H9 (cell line): ENCODE measurements around the gene PIP4K2B. TPM values are rescaled to one million over a fixed set of nuclear protein-coding genes. Genes with fewer than 3 reads are reported as not detected.

ENCODE experiments used
- DNase-seq: peaks from one replicate; pipeline ENCODE4 v3.0.0-alpha.2; 2017
- H2AFZ ChIP-seq: one replicate; pipeline ENCODE4 v1.6.1; 2013; ENCODE audit warnings: mild to moderate bottlenecking, low read length, control low read depth, moderate library complexity
- H2AK5ac ChIP-seq: 2 replicates; pipeline ENCODE4 v1.6.1; 2013; ENCODE audit warnings: low read length, control low read depth, mixed read lengths; ENCODE audit not compliant: insufficient read length
- H2BK120ac ChIP-seq: one replicate; pipeline ENCODE4 v1.6.1; 2013; ENCODE audit warnings: low read depth, mild to moderate bottlenecking, low read length, control low read depth, inconsistent platforms; ENCODE audit not compliant: poor library complexity, severe bottlenecking
- H2BK12ac ChIP-seq: 2 replicates; pipeline ENCODE4 v1.6.1; 2013; ENCODE audit warnings: low read length, control low read depth, mixed read lengths, low read depth; ENCODE audit not compliant: insufficient read length
- H2BK15ac ChIP-seq: 2 replicates; pipeline ENCODE4 v1.6.1; 2013; ENCODE audit warnings: low read depth, low read length, control low read depth
- H2BK20ac ChIP-seq: one replicate; pipeline ENCODE4 v1.6.1; 2013; ENCODE audit warnings: low read depth, mild to moderate bottlenecking, low read length, control low read depth, inconsistent platforms; ENCODE audit not compliant: poor library complexity, severe bottlenecking
- H2BK5ac ChIP-seq: 2 replicates; pipeline ENCODE4 v1.6.1; 2013; ENCODE audit warnings: low read length, control low read depth, mixed read lengths; ENCODE audit not compliant: insufficient read length
- H3K14ac ChIP-seq: 2 replicates; pipeline ENCODE4 v1.6.1; 2013; ENCODE audit warnings: low read length, control low read depth; ENCODE audit not compliant: insufficient read depth
- H3K18ac ChIP-seq: 2 replicates; pipeline ENCODE4 v1.6.1; 2013; ENCODE audit warnings: low read depth, mild to moderate bottlenecking, mixed read lengths, low read length, control low read depth; ENCODE audit not compliant: insufficient read length
- H3K23ac ChIP-seq: 2 replicates; pipeline ENCODE4 v1.6.1; 2013; ENCODE audit warnings: low read length, control low read depth, mixed read lengths, low read depth; ENCODE audit not compliant: insufficient read length
- H3K23me2 ChIP-seq: 2 replicates; pipeline ENCODE4 v1.6.1; 2013; ENCODE audit warnings: low read depth, mild to moderate bottlenecking, mixed read lengths, low read length, control low read depth; ENCODE audit not compliant: insufficient read length, poor library complexity, severe bottlenecking
- H3K27ac ChIP-seq: 2 replicates; pipeline ENCODE4 v1.5.1; 2013; ENCODE audit warnings: low read length, control low read depth, mixed read lengths, low read depth; ENCODE audit not compliant: insufficient read length
- H3K27me3 ChIP-seq: 2 replicates; pipeline ENCODE4 v1.6.1; 2013; ENCODE audit warnings: low read length, control low read depth, inconsistent platforms; ENCODE audit not compliant: insufficient read depth
- H3K4ac ChIP-seq: 2 replicates; pipeline ENCODE4 v1.6.1; 2013; ENCODE audit warnings: low read depth, mild to moderate bottlenecking, control low read depth, inconsistent platforms, low read length, moderate library complexity
- H3K4me1 ChIP-seq: 2 replicates; pipeline ENCODE4 v1.6.1; 2013; ENCODE audit warnings: low read length, control low read depth, inconsistent platforms; ENCODE audit not compliant: insufficient read depth
- H3K4me2 ChIP-seq: 2 replicates; pipeline ENCODE4 v1.6.1; 2013; ENCODE audit warnings: low read length, control low read depth, mixed read lengths; ENCODE audit not compliant: insufficient read length, insufficient read depth
- H3K56ac ChIP-seq: 2 replicates; pipeline ENCODE4 v1.6.1; 2013; ENCODE audit warnings: low read depth, mild to moderate bottlenecking, mixed read lengths, low read length, control low read depth; ENCODE audit not compliant: insufficient read length
- H3K79me1 ChIP-seq: 2 replicates; pipeline ENCODE4 v1.6.1; 2013; ENCODE audit warnings: low read depth, mild to moderate bottlenecking, moderate library complexity, low read length, control low read depth, inconsistent platforms; ENCODE audit not compliant: insufficient read depth, poor library complexity, severe bottlenecking
- H3K79me2 ChIP-seq: 2 replicates; pipeline ENCODE4 v1.6.1; 2013; ENCODE audit warnings: low read length, control low read depth, inconsistent platforms; ENCODE audit not compliant: insufficient read depth
- H3K9ac ChIP-seq: 2 replicates; pipeline ENCODE4 v1.6.1; 2013; ENCODE audit warnings: low read length, control low read depth, mixed read lengths; ENCODE audit not compliant: insufficient read length; ENCODE audit errors: extremely low read depth
- H3K9me3 ChIP-seq: one replicate; pipeline ENCODE4 v1.6.1; 2013; ENCODE audit warnings: low read depth, low read length, inconsistent platforms; ENCODE audit not compliant: control insufficient read depth
- H3T11ph ChIP-seq: one replicate; pipeline ENCODE4 v1.6.1; 2013; ENCODE audit warnings: mild to moderate bottlenecking, low read length, control low read depth, inconsistent platforms
- H4K20me1 ChIP-seq: one replicate; pipeline ENCODE4 v1.6.1; 2013; ENCODE audit not compliant: control insufficient read depth, insufficient read length, insufficient read depth
- H4K5ac ChIP-seq: 2 replicates; pipeline ENCODE4 v1.6.1; 2013; ENCODE audit warnings: low read depth, mild to moderate bottlenecking, mixed read lengths, low read length, control low read depth; ENCODE audit not compliant: insufficient read length
- H4K8ac ChIP-seq: replicated peaks from 2 replicates; pipeline ENCODE4 v1.6.1; 2013; ENCODE audit warnings: low read length, control low read depth, mixed read lengths, low read depth; ENCODE audit not compliant: insufficient read length
- H4K91ac ChIP-seq: 2 replicates; pipeline ENCODE4 v1.6.1; 2013; ENCODE audit warnings: low read depth, mild to moderate bottlenecking, moderate library complexity, mixed read lengths, low read length, control low read depth; ENCODE audit not compliant: insufficient read length
- H3K27ac Mint-ChIP-seq, 3 experiments: 2 replicates in 2 of 3; 3 replicates in 1 of 3; pipeline ENCODE4 v1.8.0; 2020 to 2021; ENCODE audit warnings: mixed read lengths in 3 of 3, mild to moderate bottlenecking in 1 of 3, moderate library complexity in 1 of 3
- H3K27me3 Mint-ChIP-seq: 2 replicates; pipeline ENCODE4 v1.8.0; 2021; ENCODE audit warnings: low read depth, mild to moderate bottlenecking, moderate library complexity, mixed read lengths
- H3K36me3 Mint-ChIP-seq, 3 experiments: 2 replicates in 2 of 3; 3 replicates in 1 of 3; pipeline ENCODE4 v1.8.0; 2020 to 2021; ENCODE audit warnings: low read depth in 3 of 3, mixed read lengths in 3 of 3; ENCODE audit not compliant: insufficient read depth in 1 of 3
- H3K4me1 Mint-ChIP-seq, 2 experiments: 2 replicates each; pipeline ENCODE4 v1.8.0; 2020; ENCODE audit warnings: mixed read lengths in 2 of 2
- H3K4me3 Mint-ChIP-seq, 2 experiments: 2 replicates in 1 of 2; 3 replicates in 1 of 2; pipeline ENCODE4 v1.8.0; 2020 to 2021; ENCODE audit warnings: mild to moderate bottlenecking in 2 of 2, mixed read lengths in 2 of 2, moderate library complexity in 1 of 2
- H3K9me3 Mint-ChIP-seq, 2 experiments: 2 replicates in 1 of 2; 3 replicates in 1 of 2; pipeline ENCODE4 v1.8.0; 2020; ENCODE audit warnings: mild to moderate bottlenecking in 2 of 2, mixed read lengths in 2 of 2, moderate library complexity in 1 of 2
- CTCF ChIP-seq: fragments of 200-600 bp; sonication (generic); conservative IDR thresholded peaks from 3 replicates; pipeline ENCODE4 v1.8.0; 2021; ENCODE audit warnings: antibody characterized with exemption, mild to moderate bottlenecking
- WGBS: extraction: QIAGEN DNeasy Blood & Tissue Kit; methylation state at CpG from one replicate; pipeline ENCODE4 v1.1.7; 2013; ENCODE audit warnings: missing lambda C conversion rate, low lambda C conversion rate, mixed read lengths; ENCODE audit not compliant: insufficient read length; ENCODE audit errors: extremely low coverage; 5-methylcytosine and 5-hydroxymethylcytosine counted together
- total RNA-seq: library from RNA; stranded (reverse); gene quantifications from 2 replicates; pipeline ENCODE4 v1.2.1, GENCODE V29; 2021

Gene PIP4K2B
- total RNA-seq, 1 experiment from 2014 or later, result 61.9 TPM

DNA sequence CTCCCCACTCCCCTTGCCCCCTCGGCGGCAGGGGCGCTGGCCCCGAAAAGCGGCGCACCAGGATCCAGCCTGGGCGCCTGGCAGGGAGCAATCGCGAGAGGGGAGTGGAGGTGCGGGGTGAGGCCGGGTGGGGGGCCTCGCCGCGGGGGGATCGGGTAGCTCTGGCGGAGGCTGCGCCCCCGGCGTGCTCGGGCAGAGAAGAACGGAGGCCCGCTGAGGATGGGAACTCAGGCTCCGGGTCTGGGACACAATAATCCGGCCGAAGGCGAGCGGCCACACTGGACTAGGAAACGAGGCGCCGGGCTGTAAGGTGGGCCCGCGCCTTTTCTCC lies 50.5 kb downstream of the PIP4K2B start:
- H3K4me1 ChIP-seq, result peaks cover 5% of the 10 kb centered on the region; the same call in 1 of the 2 replicates
- H4K20me1 ChIP-seq, result no peaks in the 10 kb centered on the region
- H4K5ac ChIP-seq, result no peak overlapping the region
- H2AFZ ChIP-seq, result no peak overlapping the region
- H3K79me1 ChIP-seq, result no peaks in the 10 kb centered on the region
- H3K18ac ChIP-seq, result no peak overlapping the region
- H3K9me3 ChIP-seq, result no peaks in the 10 kb centered on the region
- H3K4ac ChIP-seq, result no peak overlapping the region
- no peak overlapping the region for H3K56ac ChIP-seq
- peak overlapping the region; percentile 97 for H3K4me3 Mint-ChIP-seq
- H2BK15ac ChIP-seq, result no peak overlapping the region
- peak overlapping the region; percentile 33 for H3K9ac ChIP-seq
- no peak overlapping the region for H2BK5ac ChIP-seq
- H4K8ac ChIP-seq, result no peak overlapping the region
- no peak for TF ChIP-seq CTCF
- no peak overlapping the region for H2BK120ac ChIP-seq
- no peak overlapping the region for H4K91ac ChIP-seq
- H3K27ac Mint-ChIP-seq, result no peak overlapping the region
- H3K27ac ChIP-seq, result no peak overlapping the region
- peaks cover 11% of the 10 kb centered on the region for H3K27me3 Mint-ChIP-seq
- no CpG with 5 or more reads among the region's 32 CpGs for WGBS
- H3K27me3 ChIP-seq, result no peaks in the 10 kb centered on the region
- no peak overlapping the region for H2BK20ac ChIP-seq
- H3K23me2 ChIP-seq, result peaks cover 39% of the 10 kb centered on the region
- H3T11ph ChIP-seq, result no peak overlapping the region
- H3K14ac ChIP-seq, result no peak overlapping the region; the same call in 1 of the 2 replicates
- peaks cover 4 to 18% (median 9%) of the 10 kb centered on the region in 3 experiments; a peak in 6 of 7 replicates for H3K36me3 Mint-ChIP-seq
- peak overlapping the region; percentile 98 for H3K4me2 ChIP-seq
- H3K23ac ChIP-seq, result no peak overlapping the region
- H3K4me1 Mint-ChIP-seq, result peaks cover 43 to 49% of the 10 kb centered on the region in 2 experiments
- peaks cover 0 to 3% of the 10 kb centered on the region in 2 experiments; a peak in 2 of 5 replicates for H3K9me3 Mint-ChIP-seq
- peaks cover 29% of the 10 kb centered on the region for H3K79me2 ChIP-seq
- DNase-seq, result no peak
- no peak overlapping the region for H2AK5ac ChIP-seq
- H2BK12ac ChIP-seq, result no peak overlapping the region
